ENCODE data around the gene SPATA33.

DNA sequence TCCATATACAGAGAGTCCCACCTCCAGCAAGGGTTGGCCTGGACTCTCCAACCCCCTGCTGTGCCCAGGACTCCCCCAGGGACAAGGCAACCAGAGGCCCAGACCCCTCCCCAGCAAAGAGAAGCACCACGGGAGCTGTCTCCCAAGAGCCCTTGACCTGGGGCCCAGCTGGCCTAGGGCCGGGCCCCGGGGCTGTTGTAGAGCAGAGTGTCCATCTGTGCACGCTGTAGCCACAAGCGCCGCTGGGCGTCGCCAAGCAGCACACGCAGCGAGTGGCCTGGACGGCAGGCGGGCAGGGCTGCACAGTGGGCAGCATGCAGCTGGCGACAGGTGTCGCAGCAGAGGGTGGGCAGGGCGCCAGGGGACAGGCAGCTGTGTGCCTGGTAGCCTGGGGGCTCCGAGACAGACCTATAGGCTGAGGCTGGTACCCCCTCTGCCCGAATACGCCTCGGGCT, 39.6 kb downstream of the SPATA33 start:
- TF ChIP-seq POLR2A (IDR thresholded peaks at IDR 0.05) = no peak
- TF ChIP-seq CTCF (IDR thresholded peaks at IDR 0.05) = no peak

Data from uterus (tissue), 2 donors.